Measurements from ENCODE around the gene CFAP100. TPM values are rescaled to one million over a fixed set of nuclear protein-coding genes. Genes with fewer than 3 reads are reported as not detected.

Gene CFAP100
- total and polyA plus RNA-seq, 3 donors from 2014 or later, result 21.4 to 74.2 (median 56.2) TPM

GRCh38 chr3:126397610-126398422 is 3.1 kb downstream of the CFAP100 start:
- Histone ChIP-seq H3K36me3 (ENCODE audit: low read depth, missing control alignments) (no peaks in the 10 kb centered on the region), H3K27me3 (no peaks in the 10 kb centered on the region), H3K9me3 (no peaks in the 10 kb centered on the region), H3K4me3 (no peak overlapping the region), H3K27ac (no peak overlapping the region), H3K4me1 (no peaks in the 10 kb centered on the region)
- intact Hi-C loops (cut with DNase I; ENCODE audit: low total_unique reads), result loop anchor here (10.0 kb wide), 2 partner anchors 133 to 263 kb away; no protein-coding TSS in a partner anchor
- TF ChIP-seq POLR2A (IDR thresholded peaks at IDR 0.05) (no peak), CTCF (IDR thresholded peaks at IDR 0.05) (no peak)
- WGBS, 2 donors, result 84 to 94% methylated on average over 3 to 13 of the region's 13 CpGs
- no peak for DNase-seq

- H3K36me3 ChIP-seq (ENCODE audit: low read depth, missing control alignments), result no peaks in the 10 kb centered on the region
- 87 to 91% methylated on average over 7 to 14 of the region's 14 CpGs for WGBS, 2 donors
- H3K27ac ChIP-seq, result no peak overlapping the region
- no peaks in the 10 kb centered on the region for H3K4me1 ChIP-seq
- H3K4me3 ChIP-seq, result no peak overlapping the region
- TF ChIP-seq CTCF (IDR thresholded peaks at IDR 0.05), result no peak
- TF ChIP-seq POLR2A (IDR thresholded peaks at IDR 0.05), result no peak
- H3K27me3 ChIP-seq, result no peaks in the 10 kb centered on the region
- intact Hi-C loops (cut with DNase I; ENCODE audit: low total_unique reads), result loop anchor here (10.0 kb wide), 2 partner anchors 134 to 264 kb away; no protein-coding TSS in a partner anchor
- no peaks in the 10 kb centered on the region for H3K9me3 ChIP-seq
- no peak for DNase-seq
Measured at GRCh38 chr3:126398423-126399350, 4.0 kb downstream of the CFAP100 start.

GRCh38 chr3:126399351-126399735 is 4.6 kb downstream of the CFAP100 start:
- no peaks in the 10 kb centered on the region for H3K27me3 ChIP-seq
- H3K9me3 ChIP-seq, result no peaks in the 10 kb centered on the region
- H3K27ac ChIP-seq, result no peak overlapping the region
- DNase-seq, result no peak
- no peaks in the 10 kb centered on the region for H3K36me3 ChIP-seq (ENCODE audit: low read depth, missing control alignments)
- H3K4me3 ChIP-seq, result no peak overlapping the region
- no peak for TF ChIP-seq CTCF (IDR thresholded peaks at IDR 0.05)
- no peak for TF ChIP-seq POLR2A (IDR thresholded peaks at IDR 0.05)
- H3K4me1 ChIP-seq, result no peaks in the 10 kb centered on the region
- intact Hi-C loops (cut with DNase I; ENCODE audit: low total_unique reads), result loop anchor here (10.0 kb wide), 2 partner anchors 135 to 265 kb away; no protein-coding TSS in a partner anchor
- 83 to 84% methylated on average over 1 of the region's 1 CpG for WGBS, 2 donors

- Histone ChIP-seq H3K27me3 (no peaks in the 10 kb centered on the region), H3K36me3 (ENCODE audit: low read depth, missing control alignments) (no peaks in the 10 kb centered on the region), H3K9me3 (no peaks in the 10 kb centered on the region), H3K4me1 (no peaks in the 10 kb centered on the region), H3K27ac (no peak overlapping the region), H3K4me3 (no peak overlapping the region)
- intact Hi-C loops (cut with DNase I; ENCODE audit: low total_unique reads), result loop anchor here (10.0 kb wide), 2 partner anchors 135 to 265 kb away; no protein-coding TSS in a partner anchor
- TF ChIP-seq POLR2A (IDR thresholded peaks at IDR 0.05), result no peak
- no peak for TF ChIP-seq CTCF (IDR thresholded peaks at IDR 0.05)
- DNase-seq, result no peak
- WGBS, 2 donors, result 96 to 97% methylated on average over 4 of the region's 4 CpGs
Measured at GRCh38 chr3:126399756-126400155, 5.0 kb downstream of the CFAP100 start.

Measured in testis (tissue), 3 donors.